Endothelial cell of umbilical vein (primary cell): ENCODE measurements around the gene NTN4. TPM values are rescaled to one million over a fixed set of nuclear protein-coding genes. Genes with fewer than 3 reads are reported as not detected.

ENCODE experiments used
- BruUV-seq: library from RNA; stranded (reverse); fragments of 400-500 nt; replicated peaks from 2 replicates; lab custom pipeline; 2021; lab: Mats Ljungman, UMichigan
- CTCF ChIA-PET: fragments of 300-600, 350-600 bp; sonication (Branson Sonifier 250); formaldehyde crosslinking; loops from one replicate; lab custom pipeline; 2021; ENCODE audit warnings: antibody characterized with exemption, inconsistent platforms; lab: Charles Lee
- POLR2A ChIA-PET: fragments of 300-600, 350-600 bp; sonication (Branson Sonifier 250); formaldehyde crosslinking; loops from one replicate; lab custom pipeline; 2021; ENCODE audit warnings: antibody characterized with exemption, inconsistent platforms; lab: Charles Lee
- DNase-seq: peaks from one replicate; pipeline ENCODE4 v3.0.0-alpha.2; 2011; ENCODE audit warnings: low read depth, low spot score
- FAIRE-seq: peaks from 2 replicates; lab custom pipeline; 2011; peaks lifted over from hg19 to GRCh38; lab: Jason Lieb, UNC
- H2AFZ ChIP-seq: 2 replicates; pipeline ENCODE4 v1.6.0; 2012; ENCODE audit warnings: low read depth, low read length, control low read depth, inconsistent platforms
- H3K27ac ChIP-seq: 2 replicates; pipeline ENCODE4 v1.5.1; 2011; ENCODE audit warnings: low read depth, mild to moderate bottlenecking, control low read depth, low read length, moderate library complexity; ENCODE audit not compliant: insufficient read depth
- H3K27me3 ChIP-seq, 2 experiments: 2 replicates each; pipeline versions ENCODE4 v1.6.0 to v1.6.1; 2011; ENCODE audit warnings: low read length in 2 of 2, mixed read lengths in 1 of 2; ENCODE audit not compliant: control insufficient read depth in 2 of 2, insufficient read depth in 2 of 2
- H3K36me3 ChIP-seq, 2 experiments: 2 replicates in 1 of 2; 3 replicates in 1 of 2; pipeline ENCODE4 v1.5.1; 2011; ENCODE audit warnings: low read length in 2 of 2, mild to moderate bottlenecking in 1 of 2, moderate library complexity in 1 of 2; ENCODE audit not compliant: control insufficient read depth in 2 of 2, insufficient read depth in 2 of 2; ENCODE audit errors: extremely low read depth in 1 of 2
- H3K4me1 ChIP-seq: 3 replicates; pipeline ENCODE4 v1.5.1; 2011; ENCODE audit warnings: mild to moderate bottlenecking, low read length; ENCODE audit not compliant: control insufficient read depth, insufficient read depth; ENCODE audit errors: extremely low read depth
- H3K4me2 ChIP-seq: 2 replicates; pipeline ENCODE4 v1.6.1; 2011; ENCODE audit warnings: low read length, control low read depth, mixed read lengths; ENCODE audit not compliant: insufficient read depth
- H3K4me3 ChIP-seq, 3 experiments: fragments of 200-600 bp in 1 of 3; sonication (generic), shearing (Covaris generic) in 1 of 3; replicated peaks in 1 of 3; 2 replicates each; pipeline ENCODE4 v1.5.1; 2011 to 2016; ENCODE audit warnings: control low read depth in 3 of 3, low read length in 3 of 3, mild to moderate bottlenecking in 2 of 3, inconsistent platforms in 1 of 3, low read depth in 1 of 3, moderate library complexity in 1 of 3; ENCODE audit not compliant: insufficient read depth in 1 of 3
- H3K79me2 ChIP-seq: 2 replicates; pipeline ENCODE4 v1.6.0; 2012; ENCODE audit warnings: low read length, inconsistent platforms; ENCODE audit not compliant: control insufficient read depth, insufficient read depth
- H3K9ac ChIP-seq: replicated peaks from 2 replicates; pipeline ENCODE3; 2011; ENCODE audit warnings: low read length, control low read depth; ENCODE audit not compliant: insufficient read depth; ENCODE audit errors: extremely low read depth
- H3K9me1 ChIP-seq: replicated peaks from 3 replicates; pipeline ENCODE4 v1.6.0; 2011; ENCODE audit warnings: mild to moderate bottlenecking, low read length; ENCODE audit not compliant: control insufficient read depth, insufficient read depth; ENCODE audit errors: extremely low read depth
- H3K9me3 ChIP-seq: replicated peaks from 2 replicates; pipeline ENCODE4 v1.5.1; 2012; ENCODE audit warnings: low read length, inconsistent platforms; ENCODE audit not compliant: control insufficient read depth, insufficient read depth
- H4K20me1 ChIP-seq: replicated peaks from 2 replicates; pipeline ENCODE3; 2011; ENCODE audit warnings: mild to moderate bottlenecking, low read length; ENCODE audit not compliant: control insufficient read depth, insufficient read depth; ENCODE audit errors: extremely low read depth
- CTCF ChIP-seq, 2 donors: IDR thresholded peaks; 1 replicate in 1 of 2; 2 replicates in 1 of 2; pipeline ENCODE4 v1.5.1; 2011; ENCODE audit warnings: low read length in 2 of 2, mild to moderate bottlenecking in 2 of 2, moderate library complexity in 2 of 2, control low read depth in 1 of 2, inconsistent platforms in 1 of 2, low read depth in 1 of 2; ENCODE audit not compliant: insufficient read depth in 1 of 2; ENCODE audit errors: extremely low read depth in 1 of 2
- EZH2 ChIP-seq: IDR thresholded peaks from 2 replicates; pipeline ENCODE4 v1.6.1; 2012; ENCODE audit warnings: borderline replicate concordance, low read depth, mild to moderate bottlenecking, moderate library complexity, low read length, inconsistent platforms; ENCODE audit not compliant: severe bottlenecking
- FOS ChIP-seq: IDR thresholded peaks from 2 replicates; pipeline ENCODE4 v1.6.1; 2011; ENCODE audit warnings: mild to moderate bottlenecking, low read length, moderate library complexity, borderline replicate concordance; ENCODE audit not compliant: insufficient read depth
- GATA2 ChIP-seq: IDR thresholded peaks from 2 replicates; pipeline ENCODE4 v1.7.0; 2011; ENCODE audit warnings: low read depth, mild to moderate bottlenecking, moderate library complexity, mixed read lengths, low read length; ENCODE audit not compliant: insufficient read length, insufficient read depth
- JUN ChIP-seq: IDR thresholded peaks from 2 replicates; pipeline ENCODE4 v1.6.1; 2011; ENCODE audit warnings: borderline replicate concordance, low read depth; ENCODE audit not compliant: insufficient read length, insufficient read depth
- MYC ChIP-seq: IDR thresholded peaks from one replicate; pipeline ENCODE4 v1.6.1; 2011; ENCODE audit warnings: mild to moderate bottlenecking, low read depth, low read length
- POLR2A ChIP-seq: IDR thresholded peaks from 2 replicates; pipeline ENCODE4 v1.6.1; 2012; ENCODE audit warnings: low read depth, mild to moderate bottlenecking, control low read depth, low read length
- POLR2AphosphoS5 ChIP-seq: IDR thresholded peaks from 2 replicates; pipeline ENCODE4 v1.6.1; 2012; ENCODE audit warnings: low read depth, mild to moderate bottlenecking, control low read depth, low read length, moderate library complexity; ENCODE audit not compliant: insufficient read depth
- dilution Hi-C: fragments of 300-500 bp; cut with MboI; formaldehyde crosslinking; loops from one replicate; pipeline ENCODE4 v1.15.0; 2019; ENCODE audit warnings: low sequenced_read_pairs; ENCODE audit not compliant: extremely low pct_ligation_motif_present
- intact Hi-C: fragments of 100-400 bp; cut with micrococcal nuclease; formaldehyde crosslinking; loops from one replicate; pipeline ENCODE4 v1.10.0; 2022
- polyA plus RNA-seq, 4 experiments: library from polyadenylated mRNA; depleted of rRNA in 3 of 4; stranded (reverse) in 3 of 4; unstranded in 1 of 4; fragments of >200 nt; gene quantifications; 2 replicates each; pipeline versions ENCODE4 v1.2.1 to v1.2.3, GENCODE V29; 2011 to 2012; ENCODE audit warnings: missing spikeins in 1 of 4
- total RNA-seq: library from RNA; stranded (reverse); gene quantifications from 2 replicates; pipeline ENCODE4 v1.2.3, GENCODE V29; 2021
- TF ChIP-seq, protein P1 (sequence below): IDR thresholded peaks from 2 replicates; pipeline ENCODE4 v1.6.1; 2011; ENCODE audit not compliant: insufficient read depth, insufficient read length

NTN4 gene
- total and polyA plus RNA-seq, 2 donors (not counting 3 experiments of a cell fraction or from before 2014, with no cell fraction given), result 120 to 317 TPM

DNA sequence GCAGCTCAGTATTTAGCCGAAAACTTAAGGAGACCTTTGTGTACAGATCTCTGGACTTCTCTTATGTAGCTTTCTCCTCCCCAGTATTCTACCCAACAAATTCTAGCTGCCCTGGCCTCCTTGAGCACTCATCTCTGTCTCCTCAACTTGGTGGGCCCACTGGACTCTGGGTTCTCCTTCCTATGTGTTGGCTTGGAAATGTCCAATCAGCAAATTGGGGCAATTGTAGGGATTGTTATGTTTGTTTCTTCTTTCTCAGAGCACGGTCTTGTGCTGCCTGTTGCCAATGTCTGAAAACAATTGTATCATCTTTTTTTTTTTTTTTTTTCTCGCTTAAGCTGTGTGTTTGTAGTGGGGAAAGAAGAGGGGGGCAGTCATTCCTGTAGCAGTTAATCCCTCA, 30.2 kb downstream of the NTN4 start:
- no peaks in the 10 kb centered on the region for H3K27me3 ChIP-seq
- no peak for TF ChIP-seq EZH2
- no peak for TF ChIP-seq POLR2AphosphoS5
- TF ChIP-seq JUN, result no peak
- ChIA-PET CTCF (interaction anchor here (0.6 to 1.0 kb wide), 3 partner anchors 12 to 151 kb away, joined by 3 read pairs; no protein-coding TSS in a partner anchor), POLR2A (no interaction called here)
- no peaks in the 10 kb centered on the region for H3K79me2 ChIP-seq
- intact Hi-C loops, result no loop called here
- FAIRE-seq (no peak), DNase-seq (no peak)
- BruUV-seq, result no TSS peak
- peaks cover 5% of the 10 kb centered on the region for H3K4me1 ChIP-seq
- H3K4me3 ChIP-seq, result no peak overlapping the region
- H3K4me2 ChIP-seq, result no peak overlapping the region
- no peak overlapping the region for H3K27ac ChIP-seq
- no peaks in the 10 kb centered on the region for H4K20me1 ChIP-seq
- dilution Hi-C loops, result no loop called here
- no peak overlapping the region for H2AFZ ChIP-seq
- peaks cover 0 to 10% of the 10 kb centered on the region in 2 experiments for H3K36me3 ChIP-seq
- no peaks in the 10 kb centered on the region for H3K9me3 ChIP-seq
- no peak overlapping the region for H3K9ac ChIP-seq
- no peaks in the 10 kb centered on the region for H3K9me1 ChIP-seq

DNA sequence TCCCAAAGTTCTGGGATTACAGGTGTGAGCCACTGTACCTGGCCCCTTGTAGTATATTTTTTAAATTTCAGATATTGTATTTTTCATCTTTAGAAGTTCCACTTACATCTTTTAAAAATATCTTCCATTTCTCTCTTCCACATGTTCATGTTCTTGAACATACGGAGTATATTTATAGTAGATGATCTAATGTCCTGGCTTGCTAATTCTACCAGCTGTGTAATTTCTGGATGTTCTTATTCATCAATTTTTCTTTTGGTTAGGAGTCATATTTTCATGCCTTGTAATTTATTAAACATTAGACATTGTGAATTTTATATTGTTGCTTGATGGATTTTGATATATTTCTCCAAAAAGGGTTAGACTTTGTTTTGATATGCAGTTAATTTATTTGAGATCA, 30.8 kb downstream of the NTN4 start:
- Histone ChIP-seq H3K4me3 (no peak overlapping the region), H3K9ac (no peak overlapping the region), H3K4me1 (peaks cover 5% of the 10 kb centered on the region), H4K20me1 (no peaks in the 10 kb centered on the region), H3K4me2 (no peak overlapping the region), H3K27me3 (no peaks in the 10 kb centered on the region), H3K9me1 (no peaks in the 10 kb centered on the region), H3K36me3 (peaks cover 0 to 10% of the 10 kb centered on the region in 2 experiments), H3K79me2 (no peaks in the 10 kb centered on the region), H3K27ac (no peak overlapping the region), H2AFZ (no peak overlapping the region), H3K9me3 (no peaks in the 10 kb centered on the region)
- dilution Hi-C loops (no loop called here), intact Hi-C loops (no loop called here)
- no peak for TF ChIP-seq POLR2AphosphoS5
- TF ChIP-seq CTCF (IDR thresholded peaks at IDR 0.05; ENCODE audit: extremely low read depth in 1 of 2, insufficient read depth in 1 of 2, low read depth in 1 of 2, low read length in 2 of 2), result no peak
- TF ChIP-seq, protein P1, sequence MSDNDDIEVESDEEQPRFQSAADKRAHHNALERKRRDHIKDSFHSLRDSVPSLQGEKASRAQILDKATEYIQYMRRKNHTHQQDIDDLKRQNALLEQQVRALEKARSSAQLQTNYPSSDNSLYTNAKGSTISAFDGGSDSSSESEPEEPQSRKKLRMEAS, result no peak
- no peak for TF ChIP-seq GATA2
- no peak for TF ChIP-seq POLR2A
- TF ChIP-seq FOS, result no peak
- no peak for TF ChIP-seq EZH2
- TF ChIP-seq MYC, result no peak
- no peak for TF ChIP-seq JUN
- no TSS peak for BruUV-seq
- ChIA-PET POLR2A (no interaction called here), CTCF (interaction anchor here (0.6 to 1.5 kb wide), 3 partner anchors 12 to 55 kb away, joined by 3 to 4 read pairs (median 3); no protein-coding TSS in a partner anchor)
- FAIRE-seq (no peak), DNase-seq (no peak)
